Measurements from ENCODE around the gene ROBO2.

DNA sequence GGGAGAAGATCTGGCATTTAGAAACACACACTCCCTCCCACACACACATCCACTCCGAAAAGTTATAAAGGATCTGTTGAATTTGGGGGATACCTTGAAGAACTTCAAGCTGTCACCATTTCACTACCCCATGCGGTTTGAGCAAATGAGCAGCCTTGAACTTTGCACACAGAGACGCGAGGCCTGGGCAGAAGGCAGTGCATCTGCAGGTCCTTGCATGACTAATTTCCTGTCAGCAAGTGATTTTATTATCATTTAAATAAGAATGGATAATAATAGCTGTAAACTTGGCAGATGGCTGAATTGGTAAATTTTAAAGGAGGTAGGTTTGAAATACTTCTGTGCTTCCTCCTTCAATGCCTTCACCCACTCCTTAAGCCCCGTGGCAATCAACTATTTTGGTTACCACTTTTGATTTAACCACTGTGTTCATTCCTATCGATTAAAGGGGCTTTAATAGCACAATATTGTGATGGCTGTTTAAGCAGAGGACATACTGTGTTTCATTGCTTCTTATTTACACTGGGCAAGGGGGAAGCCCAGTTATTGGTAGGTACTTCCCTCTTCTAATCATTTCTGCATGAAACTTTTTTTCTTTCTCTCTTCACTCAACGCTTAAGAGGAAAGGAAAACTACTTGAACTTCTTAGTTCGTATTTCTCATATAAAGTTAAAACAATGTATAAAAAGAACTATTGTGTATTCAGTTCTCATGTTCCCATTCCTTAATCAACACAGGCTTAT lies 108.1 kb downstream of the ROBO2 start:
- TF ChIP-seq SUZ12 (IDR thresholded peaks at IDR 0.05) (no peak), SP1 (IDR thresholded peaks at IDR 0.05) (no peak), TARDBP (IDR thresholded peaks at IDR 0.05) (no peak), L3MBTL2 (conservative IDR thresholded peaks at IDR 0.05) (no peak), FOXA1 (IDR thresholded peaks at IDR 0.05) (no peak), FOXM1 (IDR thresholded peaks at IDR 0.05; ENCODE audit: borderline replicate concordance) (no peak)

Measured in HEK293T (cell line).